T-helper 2 cell treated with Interferon-gamma antibody and Interleukin-4, amounts not matched to agents 5 μg/mL and 100 μg/mL, for 36 hours (primary cell): ENCODE measurements around the gene ATXN1.

ENCODE experiments used
- DNase-seq: peaks from one replicate; pipeline ENCODE4 v3.0.0; 2021; ENCODE audit warnings: low spot score
- H3K27ac Mint-ChIP-seq: one replicate; pipeline ENCODE4 v1.8.0; 2021; ENCODE audit warnings: mild to moderate bottlenecking, mixed read lengths
- H3K27me3 Mint-ChIP-seq: one replicate; pipeline ENCODE4 v1.8.0; 2021; ENCODE audit warnings: low read depth, mixed read lengths
- H3K36me3 Mint-ChIP-seq: one replicate; pipeline ENCODE4 v1.8.0; 2021; ENCODE audit warnings: low read depth, mixed read lengths
- H3K4me1 Mint-ChIP-seq: one replicate; pipeline ENCODE4 v1.8.0; 2021; ENCODE audit warnings: low read depth, mixed read lengths
- H3K4me3 Mint-ChIP-seq: one replicate; pipeline ENCODE4 v1.8.0; 2022; ENCODE audit warnings: mild to moderate bottlenecking, moderate library complexity, mixed read lengths
- H3K9me3 Mint-ChIP-seq: one replicate; pipeline ENCODE4 v1.8.0; 2021; ENCODE audit warnings: mixed read lengths

The ATXN1 gene

GRCh38 chr6:16773362-16773761 lies 12.1 kb upstream of the ATXN1 start:
- Mint-ChIP-seq H3K4me1 (peaks cover 27% of the 10 kb centered on the region), H3K27me3 (peaks cover 13% of the 10 kb centered on the region), H3K4me3 (no peak overlapping the region), H3K27ac (no peak overlapping the region), H3K9me3 (peaks cover 4% of the 10 kb centered on the region), H3K36me3 (peaks cover 3% of the 10 kb centered on the region)
- no peak for DNase-seq

GRCh38 chr6:16770701-16771569 lies 9.7 kb upstream of the ATXN1 start:
- peak; percentile 74 for DNase-seq
- Mint-ChIP-seq H3K36me3 (peaks cover 9% of the 10 kb centered on the region), H3K4me3 (peak overlapping the region; percentile 56), H3K9me3 (no peaks in the 10 kb centered on the region), H3K27ac (peak overlapping the region; percentile 4), H3K4me1 (peaks cover 43% of the 10 kb centered on the region), H3K27me3 (peaks cover 5% of the 10 kb centered on the region)

- DNase-seq, result no peak
- Mint-ChIP-seq H3K36me3 (peaks cover 13% of the 10 kb centered on the region), H3K4me1 (peaks cover 51% of the 10 kb centered on the region), H3K9me3 (no peaks in the 10 kb centered on the region), H3K4me3 (peak overlapping the region; percentile 22), H3K27ac (no peak overlapping the region), H3K27me3 (peaks cover 5% of the 10 kb centered on the region)
Observed at GRCh38 chr6:16769986-16770376, 8.7 kb upstream of the ATXN1 start.

GRCh38 chr6:16769131-16769985 lies 8.1 kb upstream of the ATXN1 start:
- peaks cover 57% of the 10 kb centered on the region for H3K4me1 Mint-ChIP-seq
- no peaks in the 10 kb centered on the region for H3K9me3 Mint-ChIP-seq
- H3K36me3 Mint-ChIP-seq, result peaks cover 16% of the 10 kb centered on the region
- peak; percentile 63 for DNase-seq
- peaks cover 4% of the 10 kb centered on the region for H3K27me3 Mint-ChIP-seq
- peak overlapping the region; percentile 2 for H3K4me3 Mint-ChIP-seq
- H3K27ac Mint-ChIP-seq, result peak overlapping the region; percentile 38

GRCh38 chr6:16768477-16768830 lies 7.2 kb upstream of the ATXN1 start:
- H3K36me3 Mint-ChIP-seq, result peaks cover 16% of the 10 kb centered on the region
- no peaks in the 10 kb centered on the region for H3K9me3 Mint-ChIP-seq
- peaks cover 1% of the 10 kb centered on the region for H3K27me3 Mint-ChIP-seq
- no peak overlapping the region for H3K27ac Mint-ChIP-seq
- no peak for DNase-seq
- H3K4me3 Mint-ChIP-seq, result no peak overlapping the region
- H3K4me1 Mint-ChIP-seq, result peaks cover 65% of the 10 kb centered on the region

GRCh38 chr6:16767765-16768476 lies 6.7 kb upstream of the ATXN1 start:
- Mint-ChIP-seq H3K27ac (no peak overlapping the region), H3K9me3 (no peaks in the 10 kb centered on the region), H3K27me3 (no peaks in the 10 kb centered on the region), H3K4me1 (peaks cover 68% of the 10 kb centered on the region), H3K36me3 (peaks cover 16% of the 10 kb centered on the region), H3K4me3 (no peak overlapping the region)
- DNase-seq, result no peak

GRCh38 chr6:16766836-16767745 lies 5.8 kb upstream of the ATXN1 start:
- peaks cover 71% of the 10 kb centered on the region for H3K4me1 Mint-ChIP-seq

GRCh38 chr6:16766043-16766536 lies 4.8 kb upstream of the ATXN1 start:
- peak; percentile 69 for DNase-seq
- Mint-ChIP-seq H3K4me1 (peaks cover 69% of the 10 kb centered on the region), H3K9me3 (no peaks in the 10 kb centered on the region), H3K27ac (peak overlapping the region; percentile 83), H3K4me3 (peak overlapping the region; percentile 62), H3K36me3 (peaks cover 15% of the 10 kb centered on the region), H3K27me3 (no peaks in the 10 kb centered on the region)

More at GRCh38 chr6:16766836-16767745, 5.8 kb upstream of the ATXN1 start:
- no peaks in the 10 kb centered on the region for H3K27me3 Mint-ChIP-seq
- peaks cover 16% of the 10 kb centered on the region for H3K36me3 Mint-ChIP-seq
- no peaks in the 10 kb centered on the region for H3K9me3 Mint-ChIP-seq
- no peak overlapping the region for H3K27ac Mint-ChIP-seq
- DNase-seq, result no peak
- no peak overlapping the region for H3K4me3 Mint-ChIP-seq

GRCh38 chr6:16765235-16765634 lies 4.0 kb upstream of the ATXN1 start:
- Mint-ChIP-seq H3K27me3 (no peaks in the 10 kb centered on the region), H3K4me1 (peaks cover 60% of the 10 kb centered on the region), H3K9me3 (no peaks in the 10 kb centered on the region), H3K36me3 (peaks cover 14% of the 10 kb centered on the region), H3K4me3 (peak overlapping the region; percentile 60), H3K27ac (peak overlapping the region; percentile 56)
- no peak for DNase-seq

GRCh38 chr6:16764188-16764950 lies 3.1 kb upstream of the ATXN1 start:
- peak overlapping the region; percentile 93 for H3K4me3 Mint-ChIP-seq
- H3K36me3 Mint-ChIP-seq, result peaks cover 17% of the 10 kb centered on the region
- no peaks in the 10 kb centered on the region for H3K27me3 Mint-ChIP-seq
- H3K9me3 Mint-ChIP-seq, result no peaks in the 10 kb centered on the region
- peak overlapping the region; percentile 97 for H3K27ac Mint-ChIP-seq
- no peak for DNase-seq
- peaks cover 54% of the 10 kb centered on the region for H3K4me1 Mint-ChIP-seq

GRCh38 chr6:16762550-16763477 lies 1.6 kb upstream of the ATXN1 start:
- peaks cover 52% of the 10 kb centered on the region for H3K4me1 Mint-ChIP-seq
- H3K9me3 Mint-ChIP-seq, result no peaks in the 10 kb centered on the region
- peak overlapping the region; percentile 93 for H3K4me3 Mint-ChIP-seq
- peak overlapping the region; percentile 97 for H3K27ac Mint-ChIP-seq
- no peaks in the 10 kb centered on the region for H3K27me3 Mint-ChIP-seq
- peaks cover 24% of the 10 kb centered on the region for H3K36me3 Mint-ChIP-seq
- peak; percentile 51 for DNase-seq

- DNase-seq, result no peak
- H3K4me1 Mint-ChIP-seq, result peaks cover 53% of the 10 kb centered on the region
- H3K4me3 Mint-ChIP-seq, result peak overlapping the region; percentile 93
- peak overlapping the region; percentile 97 for H3K27ac Mint-ChIP-seq
- peaks cover 23% of the 10 kb centered on the region for H3K36me3 Mint-ChIP-seq
- no peaks in the 10 kb centered on the region for H3K27me3 Mint-ChIP-seq
- no peaks in the 10 kb centered on the region for H3K9me3 Mint-ChIP-seq
Observed at GRCh38 chr6:16762268-16762549, 949 bp upstream of the ATXN1 start.
